DMS 273 treated with DMSO at 0.1 percent for 48 hours (cell line): ENCODE results near the gene MFSD12.
"Not testable (repeated sequence)": the region's sequence is repeated elsewhere in the genome, so short reads cannot be mapped to it uniquely, and the experiment has no call there.

Source experiments
- DNase-seq: peaks from one replicate; lab custom pipeline; 2025; lab: John Stamatoyannopoulos, UW

Gene MFSD12

GRCh38 chr19:3584036-3584802, 26.8 kb upstream of the MFSD12 start:
- not testable (repeated sequence) for DNase-seq

DNA sequence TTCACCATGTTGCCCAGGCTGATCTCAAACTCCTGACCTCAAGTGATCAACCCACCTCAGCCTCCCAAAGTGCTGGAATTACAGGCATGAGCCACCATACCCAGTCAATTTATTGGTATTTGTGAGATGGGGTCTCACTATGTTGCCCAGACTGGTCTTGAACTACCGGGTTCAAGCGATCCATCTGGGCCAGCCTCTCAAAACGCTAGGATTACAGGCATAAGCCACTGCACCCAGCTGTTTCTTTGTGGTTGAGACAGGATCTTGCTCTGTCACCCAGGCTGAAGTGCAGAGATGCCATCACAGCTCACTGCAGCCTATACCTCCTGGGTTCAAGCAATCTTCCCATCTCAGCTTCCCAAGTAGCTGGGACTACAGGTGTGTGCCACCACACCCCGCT, 24.4 kb upstream of the MFSD12 start:
- DNase-seq = not testable (repeated sequence)

- DNase-seq = no peak
Observed at GRCh38 chr19:3580156-3580934, 23.0 kb upstream of the MFSD12 start.

DNA sequence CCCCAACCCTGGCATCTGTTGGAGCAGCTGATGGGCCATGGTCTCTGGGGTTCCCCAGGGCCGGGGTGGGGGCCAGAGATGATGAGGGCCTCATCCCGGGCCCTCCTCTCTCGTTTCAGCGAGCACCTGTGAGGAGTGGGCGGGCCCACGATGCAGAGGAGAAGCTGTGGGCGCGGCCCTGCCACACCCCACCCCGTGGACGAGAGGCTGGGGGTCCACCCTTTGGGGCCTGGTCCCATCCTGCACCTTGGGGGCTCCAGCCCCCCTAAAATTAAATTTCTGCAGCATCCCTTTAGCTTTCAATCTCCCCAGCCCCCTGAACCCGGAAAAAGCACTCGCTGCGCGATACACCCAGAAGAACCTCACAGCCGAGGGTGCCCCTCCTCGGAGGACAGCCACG, 21.0 kb upstream of the MFSD12 start:
- no peak for DNase-seq

DNA sequence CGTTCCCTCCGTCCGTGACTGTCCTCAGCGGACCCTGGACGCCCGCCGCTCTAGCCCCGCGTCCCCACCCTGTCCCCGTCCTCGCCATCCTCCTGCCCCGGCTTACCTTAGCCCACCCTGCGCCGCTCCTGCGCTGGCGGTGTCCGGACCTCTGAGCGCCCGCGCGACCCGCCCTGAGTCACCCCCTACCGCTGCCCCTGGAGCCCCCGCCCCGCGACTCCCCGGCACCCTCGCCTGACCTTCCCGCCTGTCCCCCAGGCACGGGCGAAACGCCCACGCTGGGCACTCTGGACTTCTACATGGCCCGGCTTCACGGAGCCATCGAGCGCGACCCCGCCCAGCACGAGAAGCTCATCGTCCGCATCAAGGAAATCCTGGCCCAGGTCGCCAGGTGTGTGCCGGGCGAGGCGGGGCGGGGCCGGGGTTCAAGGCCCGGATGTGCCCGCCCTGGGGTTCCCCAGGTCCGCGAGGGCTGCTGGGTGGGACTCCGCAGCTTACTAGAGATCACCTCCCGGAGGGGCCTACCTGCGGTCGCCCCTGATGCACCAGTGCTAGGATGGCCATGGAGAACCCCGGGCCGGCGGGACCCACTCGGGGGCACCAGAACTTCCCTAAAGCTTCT, 20.4 kb upstream of the MFSD12 start:
- no peak for DNase-seq

GRCh38 chr19:3576696-3577443, 19.5 kb upstream of the MFSD12 start:
- DNase-seq = no peak

- no peak for DNase-seq
Observed at GRCh38 chr19:3575949-3576673, 18.7 kb upstream of the MFSD12 start.

- DNase-seq = no peak
Observed at GRCh38 chr19:3575260-3575741, 17.9 kb upstream of the MFSD12 start.

DNA sequence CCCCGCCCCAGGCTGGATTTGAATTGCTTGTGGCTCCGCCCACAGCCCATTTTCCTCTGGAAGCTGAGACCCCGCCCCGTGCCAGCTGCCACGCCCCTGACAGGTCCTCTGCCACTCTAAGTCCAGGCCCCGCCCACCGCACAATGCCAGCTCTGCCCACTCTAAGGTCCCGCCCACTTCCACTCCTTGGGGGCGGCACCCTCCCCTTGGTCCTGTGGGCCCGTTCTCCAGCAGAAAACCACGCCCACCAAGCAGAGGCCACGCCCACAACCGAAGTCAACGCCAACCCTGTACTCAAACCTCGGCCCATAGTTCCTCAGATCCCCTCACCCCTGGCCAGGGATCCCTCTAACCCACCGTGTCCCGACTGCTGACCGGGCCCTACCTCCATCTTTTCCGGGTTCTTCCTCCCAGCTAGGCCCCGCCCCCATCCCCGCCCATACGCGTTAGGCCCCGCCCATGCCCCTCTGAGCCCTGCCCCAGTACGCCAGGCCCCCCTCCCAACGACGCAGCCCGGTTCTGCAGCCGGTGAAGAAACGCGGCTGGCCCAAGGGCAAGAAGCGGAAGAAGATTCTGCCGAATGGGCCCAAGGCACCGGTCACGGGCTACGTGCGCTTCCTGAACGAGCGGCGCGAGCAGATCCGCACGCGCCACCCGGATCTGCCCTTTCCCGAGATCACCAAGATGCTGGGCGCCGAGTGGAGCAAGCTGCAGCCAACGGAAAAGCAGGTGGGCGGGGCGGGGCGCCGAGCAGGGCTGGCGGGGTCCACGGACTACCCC, 16.7 kb upstream of the MFSD12 start:
- DNase-seq = peak; percentile 55

DNA sequence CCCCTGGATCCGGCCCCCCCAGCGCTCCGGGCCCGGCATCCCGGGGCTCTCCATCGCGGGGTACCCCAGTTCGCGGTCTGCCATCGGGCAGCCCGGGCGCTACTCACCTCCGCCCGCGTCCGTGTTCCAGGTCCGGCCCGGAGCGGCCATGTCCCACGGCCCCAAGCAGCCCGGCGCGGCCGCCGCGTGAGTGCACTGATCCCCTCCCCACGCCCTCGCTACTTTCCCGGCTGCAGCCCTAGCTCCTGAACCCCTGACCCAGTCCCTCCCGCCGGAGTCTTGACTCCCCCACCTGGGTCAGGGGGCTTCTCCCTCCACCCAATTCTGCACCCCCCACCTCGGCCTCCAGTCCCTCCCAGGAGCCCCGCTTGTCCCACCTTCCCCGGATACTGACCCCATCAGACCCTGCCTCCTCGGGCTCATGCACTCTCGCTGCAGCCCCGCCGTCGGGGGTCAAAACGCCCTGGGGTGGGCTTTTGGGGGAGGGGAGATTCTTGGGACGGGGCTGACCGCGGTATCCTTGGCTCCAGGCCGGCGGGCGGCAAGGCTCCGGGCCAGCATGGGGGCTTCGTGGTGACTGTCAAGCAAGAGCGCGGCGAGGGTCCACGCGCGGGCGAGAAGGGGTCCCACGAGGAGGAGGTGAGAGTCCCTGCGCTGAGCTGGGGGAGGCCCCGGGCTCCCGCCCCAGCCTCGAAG, 15.9 kb upstream of the MFSD12 start:
- no peak for DNase-seq

DNA sequence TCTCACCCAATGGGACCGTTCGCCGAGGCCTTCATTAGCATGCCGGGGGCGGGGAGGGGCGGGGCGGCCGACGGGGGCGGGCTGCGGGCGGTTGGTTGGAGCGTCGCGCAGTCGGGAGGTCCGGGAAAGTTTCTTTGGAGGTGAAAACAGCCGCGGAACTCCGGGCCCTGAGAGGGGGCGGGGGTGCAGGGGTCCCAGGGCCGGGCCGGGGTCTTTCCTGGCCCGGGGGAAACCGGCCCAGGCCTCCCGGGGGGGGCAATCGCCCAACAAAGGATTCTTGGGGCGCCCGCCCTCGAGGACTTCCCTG, 15.4 kb upstream of the MFSD12 start, which contains the start of gene HMG20B:
Gene HMG20B, plus strand, starts transcription at position 90 of the 307 bp plus-strand sequence. CDS start 366 bp downstream, outside the sequence.
- no peak for DNase-seq

DNA sequence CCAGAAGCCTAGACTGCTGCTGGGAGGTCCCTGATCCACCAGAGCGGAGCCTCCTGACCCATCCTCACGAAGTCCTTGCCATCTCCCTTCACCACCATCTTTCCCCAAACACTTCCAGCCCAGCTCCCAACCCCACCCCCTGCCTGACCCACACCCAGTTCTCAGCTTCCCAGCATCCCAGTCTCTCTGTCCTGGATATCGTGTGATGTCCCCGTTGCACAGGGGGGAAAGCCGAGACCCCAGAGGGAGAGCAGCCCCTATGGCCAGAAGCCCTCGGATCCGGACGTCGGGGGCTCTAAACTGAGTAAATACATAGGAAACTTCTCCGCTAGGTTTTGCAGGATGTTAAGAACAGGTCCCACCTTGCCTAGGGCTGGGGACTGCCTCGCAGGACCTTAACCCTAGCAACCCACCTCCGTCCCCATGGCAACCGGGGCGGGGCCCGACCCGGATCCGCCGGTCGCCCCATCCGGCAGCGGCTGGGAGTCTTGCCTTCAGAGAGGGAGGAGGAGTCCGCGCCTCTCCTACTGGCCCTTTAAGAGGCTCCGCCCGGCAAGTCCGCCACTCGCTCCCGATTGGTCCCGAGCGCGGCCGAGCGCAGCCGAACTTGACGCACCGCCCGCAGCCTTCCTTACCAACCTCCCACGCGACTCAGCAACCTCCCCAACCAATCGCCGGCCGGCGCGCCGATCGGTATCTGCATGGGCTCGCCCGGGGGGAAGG, 14.9 kb upstream of the MFSD12 start:
- peak; percentile 98 for DNase-seq

GRCh38 chr19:3570606-3571011, 13.2 kb upstream of the MFSD12 start:
- DNase-seq = no peak

GRCh38 chr19:3570042-3570441, 12.7 kb upstream of the MFSD12 start:
- DNase-seq = not testable (repeated sequence)

DNA sequence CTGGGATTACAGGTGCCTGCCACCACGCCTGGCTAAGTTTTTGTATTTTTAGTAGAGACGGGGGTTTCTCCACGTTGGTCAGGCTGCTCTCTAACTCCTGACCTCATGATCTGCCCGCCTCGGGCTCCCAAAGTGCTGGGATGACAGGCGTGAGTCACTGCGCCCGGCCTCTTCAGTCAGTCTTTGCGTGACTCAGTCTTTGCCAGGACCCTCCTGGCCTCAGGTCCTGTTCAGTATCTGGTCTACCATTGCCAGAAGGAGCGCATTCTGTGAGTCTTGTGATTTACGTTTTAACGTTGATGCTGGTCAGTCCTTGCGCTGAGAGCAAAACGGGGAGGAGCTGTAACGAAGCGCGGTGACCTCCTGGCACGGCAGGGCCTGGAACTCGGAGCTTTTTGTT, 7.8 kb upstream of the MFSD12 start:
- no peak for DNase-seq

GRCh38 chr19:3563709-3564524, 6.5 kb upstream of the MFSD12 start:
- no peak for DNase-seq

DNA sequence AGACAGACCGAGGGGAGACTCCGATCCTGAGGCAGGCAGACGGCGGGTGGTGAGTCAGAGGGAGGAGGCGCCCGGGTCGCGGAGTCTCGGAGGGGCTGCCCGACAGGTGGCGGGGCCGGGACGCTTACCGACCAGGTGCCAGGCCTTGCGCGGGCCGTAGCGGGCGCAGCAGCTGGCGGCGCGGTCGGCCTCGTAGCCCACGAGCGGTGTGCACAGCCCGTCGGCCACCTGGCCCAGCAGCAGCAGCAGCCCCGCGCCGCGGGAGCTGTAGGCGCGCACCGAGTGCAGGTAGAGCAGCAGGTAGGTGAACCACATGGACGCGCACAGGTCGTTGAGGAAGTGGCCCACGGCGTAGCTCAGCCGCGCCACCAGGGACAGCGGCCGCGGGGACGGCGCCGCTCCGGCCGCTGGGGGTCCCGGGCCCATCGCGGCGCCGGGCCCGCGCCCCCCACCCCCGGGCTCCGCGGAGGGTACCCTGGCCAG, 367 bp downstream of the MFSD12 start:
- DNase-seq = no peak

DNA sequence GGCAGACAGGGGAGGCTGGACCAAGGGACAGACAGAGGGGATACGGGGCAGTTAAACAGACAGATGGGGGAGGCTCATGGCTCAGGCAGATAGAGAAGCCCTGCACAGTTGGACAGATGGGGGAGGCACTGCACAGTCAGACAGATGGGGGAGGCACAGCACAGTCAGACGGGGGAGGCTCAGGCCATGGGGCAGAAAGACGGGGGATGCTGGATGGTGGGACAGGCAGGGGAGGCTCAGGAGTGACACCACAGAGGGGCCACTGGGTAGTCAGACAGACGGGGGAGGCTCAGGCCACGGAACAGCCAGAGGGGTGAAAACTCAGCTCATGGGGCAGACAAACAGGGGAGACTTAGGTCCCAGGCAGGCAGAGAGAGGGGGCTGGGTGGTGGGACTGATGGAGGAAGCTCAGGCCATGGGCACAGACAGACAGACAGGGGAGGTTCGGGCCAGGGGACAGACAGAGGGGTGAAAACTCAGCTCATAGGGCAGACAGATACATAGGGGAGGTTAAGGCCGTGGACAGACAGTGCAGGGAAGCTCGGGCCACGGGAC, 886 bp downstream of the MFSD12 start:
- DNase-seq = no peak
